Stimulated activated CD8-positive, alpha-beta memory T cell treated with anti-CD3 and anti-CD28 coated beads, Interleukin-4, amount 100 ng/mL, for 1 hour (primary cell): ENCODE measurements around the gene CYP27C1.

ENCODE experiments used
- DNase-seq, 2 donors: peaks; one replicate each; pipeline ENCODE4 v3.0.0-alpha.2; 2020; ENCODE audit warnings: low read depth in 2 of 2, low spot score in 1 of 2

The CYP27C1 gene

GRCh38 chr2:127134833-127135830 lies 85.0 kb downstream of the CYP27C1 start:
- no peak for DNase-seq

- no peak for DNase-seq
Observed at GRCh38 chr2:127134235-127134634, 85.9 kb downstream of the CYP27C1 start.
